ENCODE data around the gene MORF4L2.

The MORF4L2 gene

GRCh38 chrX:103631145-103631544, 55.4 kb downstream of the MORF4L2 start:
- DNase-seq = no peak

- DNase-seq = no peak
Observed at GRCh38 chrX:103630171-103630511, 56.4 kb downstream of the MORF4L2 start.

GRCh38 chrX:103629318-103630170, 57.0 kb downstream of the MORF4L2 start:
- peak in 1 of 2 donors; percentile 13 for DNase-seq

GRCh38 chrX:103628386-103629317, 57.8 kb downstream of the MORF4L2 start, which contains the start of gene TCEAL1:
Gene TCEAL1, plus strand, starts transcription at chrX:103628975. Its CDS starts 942 bp downstream, at chrX:103629917.
- DNase-seq = peak; percentile 46 to 52

GRCh38 chrX:103626855-103627254, 59.6 kb downstream of the MORF4L2 start:
- no peak for DNase-seq

Measured in CD4-positive, alpha-beta T cell treated with Interleukin-4 for 1 hour (primary cell).